SK-N-SH (cell line): ENCODE results near the gene HAUS8. TPM values are rescaled to one million over a fixed set of nuclear protein-coding genes. Genes with fewer than 3 reads are reported as not detected.

ENCODE experiments used
- CTCF ChIA-PET: fragments of 300-600, 350-600 bp; formaldehyde crosslinking; extraction: SDS; loops from one replicate; lab custom pipeline; 2021; lab: Yijun Ruan, JAX
- POLR2A ChIA-PET: fragments of 350-600 bp; sonication (Branson Sonifier 250); formaldehyde crosslinking; extraction: SDS; loops from one replicate; lab custom pipeline; 2020; ENCODE audit warnings: antibody characterized with exemption, inconsistent platforms; lab: Yijun Ruan, JAX
- DNase-seq: peaks from one replicate; pipeline ENCODE4 v3.0.0; 2012
- H2AFZ ChIP-seq: fragments of 200-600 bp; sonication (generic); 2 replicates; pipeline ENCODE4 v1.8.1; 2016; ENCODE audit warnings: antibody characterized with exemption, mild to moderate bottlenecking, low read depth
- H3F3A ChIP-seq: fragments of 200-600 bp; sonication (generic); replicated peaks from 2 replicates; pipeline ENCODE3; 2016; ENCODE audit warnings: antibody characterized with exemption, mild to moderate bottlenecking; ENCODE audit not compliant: insufficient read depth
- H3K27ac ChIP-seq, 2 experiments: fragments of 200-500 bp in 1 of 2; fragments of 200-600 bp in 1 of 2; sonication (Bioruptor generic) in 1 of 2; sonication (generic), shearing (Covaris generic) in 1 of 2; 2 replicates each; pipeline versions ENCODE4 v1.5.1 to v1.6.1; 2014 to 2016; ENCODE audit warnings: low read depth in 2 of 2, inconsistent platforms in 1 of 2, low read length in 1 of 2, mild to moderate bottlenecking in 1 of 2, mixed read lengths in 1 of 2
- H3K27me3 ChIP-seq: fragments of 200-600 bp; sonication (generic), shearing (Covaris generic); 2 replicates; pipeline ENCODE4 v1.6.1; 2016; ENCODE audit warnings: mixed run types; ENCODE audit not compliant: insufficient read depth
- H3K36me3 ChIP-seq, 2 experiments: fragments of 200-500 bp in 1 of 2; fragments of 200-600 bp in 1 of 2; sonication (Bioruptor generic) in 1 of 2; sonication (generic) in 1 of 2; replicated peaks in 1 of 2; 2 replicates each; pipeline versions ENCODE3 to v1.5.1; 2014 to 2016; ENCODE audit warnings: low read length in 1 of 2, mild to moderate bottlenecking in 1 of 2; ENCODE audit not compliant: insufficient read depth in 2 of 2, control insufficient read depth in 1 of 2
- H3K4me1 ChIP-seq, 2 experiments: fragments of 200-500 bp in 1 of 2; fragments of 200-600 bp in 1 of 2; sonication (Bioruptor generic) in 1 of 2; sonication (generic), shearing (Covaris generic) in 1 of 2; 2 replicates each; pipeline versions ENCODE4 v1.5.1 to v1.6.1; 2014 to 2016; ENCODE audit warnings: low read depth in 1 of 2, low read length in 1 of 2, mixed run types in 1 of 2; ENCODE audit not compliant: insufficient read depth in 2 of 2, control insufficient read depth in 1 of 2
- H3K4me2 ChIP-seq: fragments of 200-600 bp; sonication (generic), shearing (Covaris generic); 2 replicates; pipeline ENCODE4 v1.6.1; 2017; ENCODE audit warnings: mixed run types
- H3K4me3 ChIP-seq, 2 experiments: fragments of 200-500 bp in 1 of 2; fragments of 200-600 bp in 1 of 2; sonication (Bioruptor generic) in 1 of 2; sonication (generic), shearing (Covaris generic) in 1 of 2; 2 replicates each; pipeline versions ENCODE4 v1.5.1 to v1.8.1; 2014 to 2016; ENCODE audit warnings: low read depth in 2 of 2, inconsistent platforms in 1 of 2, low read length in 1 of 2, mild to moderate bottlenecking in 1 of 2, mixed read lengths in 1 of 2, moderate library complexity in 1 of 2
- H3K79me2 ChIP-seq: fragments of 200-600 bp; sonication (generic); 2 replicates; pipeline ENCODE4 v1.8.1; 2017; ENCODE audit warnings: mild to moderate bottlenecking; ENCODE audit not compliant: insufficient read depth
- H3K9ac ChIP-seq: fragments of 200-600 bp; sonication (generic); 2 replicates; pipeline ENCODE4 v1.6.1; 2017; ENCODE audit warnings: mixed run types
- H3K9me2 ChIP-seq: fragments of 200-600 bp; sonication (generic); 2 replicates; pipeline ENCODE4 v1.6.1; 2017; ENCODE audit warnings: mixed run types
- H3K9me3 ChIP-seq: fragments of 200-600 bp; sonication (generic); 2 replicates; pipeline ENCODE4 v1.6.1; 2017; ENCODE audit warnings: mixed run types, mild to moderate bottlenecking, moderate library complexity
- H4K20me1 ChIP-seq: fragments of 200-600 bp; sonication (generic); 2 replicates; pipeline ENCODE4 v1.6.1; 2017; ENCODE audit warnings: mild to moderate bottlenecking, mixed run types; ENCODE audit not compliant: insufficient read depth
- ELF1 ChIP-seq: IDR thresholded peaks from 2 replicates; pipeline ENCODE4 v1.4.0; 2012
- FOSL2 ChIP-seq: IDR thresholded peaks from 2 replicates; pipeline ENCODE4 v1.4.0; 2012; ENCODE audit warnings: low read depth, mild to moderate bottlenecking, moderate library complexity, borderline replicate concordance
- JUND ChIP-seq: IDR thresholded peaks from 2 replicates; pipeline ENCODE4 v1.4.0; 2012
- MXI1 ChIP-seq: IDR thresholded peaks from 2 replicates; pipeline ENCODE4 v1.6.1; 2012; ENCODE audit warnings: mild to moderate bottlenecking, low read depth, low read length, improper control_type of control experiment
- RCOR1 ChIP-seq: fragments of 150-350 bp; IDR thresholded peaks from 2 replicates; pipeline ENCODE4 v1.6.1; 2017; ENCODE audit warnings: antibody characterized with exemption, low read length
- RXRA ChIP-seq: IDR thresholded peaks from 2 replicates; pipeline ENCODE4 v1.4.0; 2012; ENCODE audit warnings: low read depth, mild to moderate bottlenecking, borderline replicate concordance
- TAF1 ChIP-seq: IDR thresholded peaks from 2 replicates; pipeline ENCODE4 v1.6.1; 2012; ENCODE audit warnings: low read depth, mild to moderate bottlenecking, low read length, moderate library complexity, borderline replicate concordance
- TCF12 ChIP-seq: IDR thresholded peaks from 2 replicates; pipeline ENCODE4 v1.4.0; 2012
- WGBS: methylation state at CpG from one replicate; pipeline ENCODE4 v1.1.6; 2017; ENCODE audit warnings: low lambda C conversion rate; 5-methylcytosine and 5-hydroxymethylcytosine counted together
- polyA plus RNA-seq, 3 experiments: library from polyadenylated mRNA; depleted of rRNA; stranded (reverse); fragments of >200 nt; gene quantifications; 2 replicates each; pipeline ENCODE4 v1.2.3, GENCODE V29; 2012
- TF ChIP-seq, protein P1 (sequence below): fragments of 200-600 bp; sonication (generic); IDR thresholded peaks from 2 replicates; pipeline ENCODE4 v1.6.1; 2017; ENCODE audit warnings: antibody characterized with exemption, mild to moderate bottlenecking, moderate library complexity
- TF ChIP-seq, protein P2 (sequence below): fragments of 150-350 bp; IDR thresholded peaks from 2 replicates; pipeline ENCODE4 v1.6.1; 2016; ENCODE audit warnings: mild to moderate bottlenecking, low read depth, low read length
- TF ChIP-seq, protein P3 (sequence below): IDR thresholded peaks from 2 replicates; pipeline ENCODE4 v1.4.0; 2012; ENCODE audit warnings: low read depth, borderline replicate concordance
- TF ChIP-seq, protein P4 (sequence below): IDR thresholded peaks from 2 replicates; pipeline ENCODE4 v1.6.1; 2012; ENCODE audit warnings: mild to moderate bottlenecking, low read depth, low read length, moderate library complexity
- TF ChIP-seq, protein P5 (sequence below): fragments of 150-350 bp; IDR thresholded peaks from 2 replicates; pipeline ENCODE4 v1.6.1; 2017; ENCODE audit warnings: antibody characterized with exemption, low read length, low read depth, borderline replicate concordance
- TF ChIP-seq, protein P6 (sequence below): IDR thresholded peaks from 2 replicates; pipeline ENCODE4; 2012

Gene HAUS8
- polyA plus RNA-seq, 1 of the 3 experiments (the other 2 are of a cell fraction), result 9.6 TPM

DNA sequence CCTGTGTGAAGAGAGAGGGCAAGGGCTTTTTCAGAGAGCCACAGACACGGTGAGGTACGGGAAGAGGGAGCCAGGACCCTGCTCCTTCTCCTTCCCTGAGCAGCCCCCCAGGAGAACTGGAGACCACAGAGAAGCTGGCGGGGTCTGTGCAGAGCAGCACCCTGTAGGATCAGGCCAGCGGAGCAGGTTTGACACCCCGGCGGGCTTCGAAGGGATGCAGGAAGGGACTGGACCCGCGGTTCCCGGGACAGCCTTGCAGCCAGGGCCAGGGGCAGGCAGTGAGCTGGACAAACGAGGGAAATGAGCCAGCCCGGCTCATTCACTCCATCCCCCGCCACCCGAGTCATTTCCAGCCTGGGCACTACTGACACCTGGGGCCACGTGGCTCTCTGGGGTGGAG lies 70.9 kb downstream of the HAUS8 start:
- H3K36me3 ChIP-seq, result no peaks in the 10 kb centered on the region
- H3K4me1 ChIP-seq, result no peaks in the 10 kb centered on the region
- no peak for DNase-seq
- H3F3A ChIP-seq, result no peaks in the 10 kb centered on the region
- no peaks in the 10 kb centered on the region for H3K9me2 ChIP-seq
- H4K20me1 ChIP-seq, result no peaks in the 10 kb centered on the region
- no peak for TF ChIP-seq MXI1
- TF ChIP-seq TCF12, result no peak
- TF ChIP-seq, protein P1, sequence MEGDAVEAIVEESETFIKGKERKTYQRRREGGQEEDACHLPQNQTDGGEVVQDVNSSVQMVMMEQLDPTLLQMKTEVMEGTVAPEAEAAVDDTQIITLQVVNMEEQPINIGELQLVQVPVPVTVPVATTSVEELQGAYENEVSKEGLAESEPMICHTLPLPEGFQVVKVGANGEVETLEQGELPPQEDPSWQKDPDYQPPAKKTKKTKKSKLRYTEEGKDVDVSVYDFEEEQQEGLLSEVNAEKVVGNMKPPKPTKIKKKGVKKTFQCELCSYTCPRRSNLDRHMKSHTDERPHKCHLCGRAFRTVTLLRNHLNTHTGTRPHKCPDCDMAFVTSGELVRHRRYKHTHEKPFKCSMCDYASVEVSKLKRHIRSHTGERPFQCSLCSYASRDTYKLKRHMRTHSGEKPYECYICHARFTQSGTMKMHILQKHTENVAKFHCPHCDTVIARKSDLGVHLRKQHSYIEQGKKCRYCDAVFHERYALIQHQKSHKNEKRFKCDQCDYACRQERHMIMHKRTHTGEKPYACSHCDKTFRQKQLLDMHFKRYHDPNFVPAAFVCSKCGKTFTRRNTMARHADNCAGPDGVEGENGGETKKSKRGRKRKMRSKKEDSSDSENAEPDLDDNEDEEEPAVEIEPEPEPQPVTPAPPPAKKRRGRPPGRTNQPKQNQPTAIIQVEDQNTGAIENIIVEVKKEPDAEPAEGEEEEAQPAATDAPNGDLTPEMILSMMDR, result no peak
- no peak for TF ChIP-seq FOSL2
- TF ChIP-seq ELF1, result no peak
- TF ChIP-seq, protein P2, sequence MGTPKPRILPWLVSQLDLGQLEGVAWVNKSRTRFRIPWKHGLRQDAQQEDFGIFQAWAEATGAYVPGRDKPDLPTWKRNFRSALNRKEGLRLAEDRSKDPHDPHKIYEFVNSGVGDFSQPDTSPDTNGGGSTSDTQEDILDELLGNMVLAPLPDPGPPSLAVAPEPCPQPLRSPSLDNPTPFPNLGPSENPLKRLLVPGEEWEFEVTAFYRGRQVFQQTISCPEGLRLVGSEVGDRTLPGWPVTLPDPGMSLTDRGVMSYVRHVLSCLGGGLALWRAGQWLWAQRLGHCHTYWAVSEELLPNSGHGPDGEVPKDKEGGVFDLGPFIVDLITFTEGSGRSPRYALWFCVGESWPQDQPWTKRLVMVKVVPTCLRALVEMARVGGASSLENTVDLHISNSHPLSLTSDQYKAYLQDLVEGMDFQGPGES, result no peak
- TF ChIP-seq, protein P3, sequence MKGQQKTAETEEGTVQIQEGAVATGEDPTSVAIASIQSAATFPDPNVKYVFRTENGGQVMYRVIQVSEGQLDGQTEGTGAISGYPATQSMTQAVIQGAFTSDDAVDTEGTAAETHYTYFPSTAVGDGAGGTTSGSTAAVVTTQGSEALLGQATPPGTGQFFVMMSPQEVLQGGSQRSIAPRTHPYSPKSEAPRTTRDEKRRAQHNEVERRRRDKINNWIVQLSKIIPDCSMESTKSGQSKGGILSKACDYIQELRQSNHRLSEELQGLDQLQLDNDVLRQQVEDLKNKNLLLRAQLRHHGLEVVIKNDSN, result no peak
- TF ChIP-seq RXRA, result no peak
- TF ChIP-seq JUND, result no peak
- no peak for TF ChIP-seq RCOR1
- TF ChIP-seq, protein P4, sequence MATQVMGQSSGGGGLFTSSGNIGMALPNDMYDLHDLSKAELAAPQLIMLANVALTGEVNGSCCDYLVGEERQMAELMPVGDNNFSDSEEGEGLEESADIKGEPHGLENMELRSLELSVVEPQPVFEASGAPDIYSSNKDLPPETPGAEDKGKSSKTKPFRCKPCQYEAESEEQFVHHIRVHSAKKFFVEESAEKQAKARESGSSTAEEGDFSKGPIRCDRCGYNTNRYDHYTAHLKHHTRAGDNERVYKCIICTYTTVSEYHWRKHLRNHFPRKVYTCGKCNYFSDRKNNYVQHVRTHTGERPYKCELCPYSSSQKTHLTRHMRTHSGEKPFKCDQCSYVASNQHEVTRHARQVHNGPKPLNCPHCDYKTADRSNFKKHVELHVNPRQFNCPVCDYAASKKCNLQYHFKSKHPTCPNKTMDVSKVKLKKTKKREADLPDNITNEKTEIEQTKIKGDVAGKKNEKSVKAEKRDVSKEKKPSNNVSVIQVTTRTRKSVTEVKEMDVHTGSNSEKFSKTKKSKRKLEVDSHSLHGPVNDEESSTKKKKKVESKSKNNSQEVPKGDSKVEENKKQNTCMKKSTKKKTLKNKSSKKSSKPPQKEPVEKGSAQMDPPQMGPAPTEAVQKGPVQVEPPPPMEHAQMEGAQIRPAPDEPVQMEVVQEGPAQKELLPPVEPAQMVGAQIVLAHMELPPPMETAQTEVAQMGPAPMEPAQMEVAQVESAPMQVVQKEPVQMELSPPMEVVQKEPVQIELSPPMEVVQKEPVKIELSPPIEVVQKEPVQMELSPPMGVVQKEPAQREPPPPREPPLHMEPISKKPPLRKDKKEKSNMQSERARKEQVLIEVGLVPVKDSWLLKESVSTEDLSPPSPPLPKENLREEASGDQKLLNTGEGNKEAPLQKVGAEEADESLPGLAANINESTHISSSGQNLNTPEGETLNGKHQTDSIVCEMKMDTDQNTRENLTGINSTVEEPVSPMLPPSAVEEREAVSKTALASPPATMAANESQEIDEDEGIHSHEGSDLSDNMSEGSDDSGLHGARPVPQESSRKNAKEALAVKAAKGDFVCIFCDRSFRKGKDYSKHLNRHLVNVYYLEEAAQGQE, result no peak
- TF ChIP-seq, protein P5, sequence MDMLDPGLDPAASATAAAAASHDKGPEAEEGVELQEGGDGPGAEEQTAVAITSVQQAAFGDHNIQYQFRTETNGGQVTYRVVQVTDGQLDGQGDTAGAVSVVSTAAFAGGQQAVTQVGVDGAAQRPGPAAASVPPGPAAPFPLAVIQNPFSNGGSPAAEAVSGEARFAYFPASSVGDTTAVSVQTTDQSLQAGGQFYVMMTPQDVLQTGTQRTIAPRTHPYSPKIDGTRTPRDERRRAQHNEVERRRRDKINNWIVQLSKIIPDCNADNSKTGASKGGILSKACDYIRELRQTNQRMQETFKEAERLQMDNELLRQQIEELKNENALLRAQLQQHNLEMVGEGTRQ, result no peak
- TF ChIP-seq, protein P6, sequence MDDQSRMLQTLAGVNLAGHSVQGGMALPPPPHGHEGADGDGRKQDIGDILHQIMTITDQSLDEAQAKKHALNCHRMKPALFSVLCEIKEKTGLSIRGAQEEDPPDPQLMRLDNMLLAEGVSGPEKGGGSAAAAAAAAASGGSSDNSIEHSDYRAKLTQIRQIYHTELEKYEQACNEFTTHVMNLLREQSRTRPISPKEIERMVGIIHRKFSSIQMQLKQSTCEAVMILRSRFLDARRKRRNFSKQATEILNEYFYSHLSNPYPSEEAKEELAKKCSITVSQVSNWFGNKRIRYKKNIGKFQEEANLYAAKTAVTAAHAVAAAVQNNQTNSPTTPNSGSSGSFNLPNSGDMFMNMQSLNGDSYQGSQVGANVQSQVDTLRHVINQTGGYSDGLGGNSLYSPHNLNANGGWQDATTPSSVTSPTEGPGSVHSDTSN, result no peak
- no peak for TF ChIP-seq TAF1
- TF ChIP-seq, all 33 proteins: peak for 0
- CTCF ChIA-PET, result no interaction called here
- Histone ChIP-seq H3K4me3 (no peak overlapping the region), H3K79me2 (no peaks in the 10 kb centered on the region), H3K9me3 (no peaks in the 10 kb centered on the region), H3K4me2 (no peak overlapping the region), H2AFZ (no peak overlapping the region), H3K9ac (no peak overlapping the region), H3K27ac (no peak overlapping the region), H3K27me3 (peaks cover 38% of the 10 kb centered on the region; the same call in 1 of the 2 replicates)
- POLR2A ChIA-PET, result no interaction called here
- WGBS, result 7% methylated on average over 10 of the region's 15 CpGs
